Karpas-422 (cell line): Measurements from ENCODE around the gene FCMR. TPM values are rescaled to one million over a fixed set of nuclear protein-coding genes. Genes with fewer than 3 reads are reported as not detected.

ENCODE experiments used
- DNase-seq: peaks from one replicate; pipeline ENCODE4 v3.0.0-alpha.2; 2015
- H2AFZ ChIP-seq: fragments of 200-600 bp; sonication (generic); 2 replicates; pipeline ENCODE4 v1.6.1; 2014; ENCODE audit warnings: antibody characterized with exemption, low read length, mixed read lengths
- H3K27ac ChIP-seq: fragments of 200-600 bp; sonication (generic); 2 replicates; pipeline ENCODE4 v1.5.1; 2014; ENCODE audit warnings: mild to moderate bottlenecking, low read length, moderate library complexity
- H3K27me3 ChIP-seq: fragments of 200-600 bp; sonication (generic); 2 replicates; pipeline ENCODE4 v1.6.1; 2014; ENCODE audit warnings: low read length, mixed read lengths
- H3K36me3 ChIP-seq: fragments of 200-600 bp; sonication (generic); 2 replicates; pipeline ENCODE4 v1.6.1; 2014; ENCODE audit warnings: low read length, mixed read lengths; ENCODE audit not compliant: insufficient read depth
- H3K4me1 ChIP-seq: fragments of 200-600 bp; sonication (generic); 2 replicates; pipeline ENCODE4 v1.6.1; 2014; ENCODE audit warnings: mild to moderate bottlenecking, low read length, mixed read lengths
- H3K4me2 ChIP-seq: fragments of 200-600 bp; sonication (generic); 2 replicates; pipeline ENCODE4 v1.6.1; 2014; ENCODE audit warnings: low read length, low read depth, mild to moderate bottlenecking; ENCODE audit not compliant: poor library complexity, severe bottlenecking
- H3K4me3 ChIP-seq: fragments of 200-600 bp; sonication (generic); 2 replicates; pipeline ENCODE4 v1.5.1; 2014; ENCODE audit warnings: mild to moderate bottlenecking, antibody characterized with exemption, low read length, mixed read lengths
- H3K79me2 ChIP-seq: fragments of 200-600 bp; sonication (generic); 2 replicates; pipeline ENCODE4 v1.6.1; 2014; ENCODE audit warnings: mild to moderate bottlenecking, low read length, mixed read lengths
- H3K9ac ChIP-seq: fragments of 200-600 bp; sonication (generic); 2 replicates; pipeline ENCODE4 v1.6.0; 2014; ENCODE audit warnings: low read length
- H3K9me2 ChIP-seq: fragments of 200-600 bp; sonication (generic), shearing (Covaris generic); replicated peaks from 2 replicates; pipeline ENCODE4 v1.6.0; 2014; ENCODE audit warnings: mild to moderate bottlenecking, low read length, moderate library complexity; ENCODE audit not compliant: insufficient read depth
- H3K9me3 ChIP-seq: fragments of 300-700, 200-600 bp; sonication (generic); 2 replicates; pipeline ENCODE4 v1.6.1; 2014; ENCODE audit warnings: low read length, mixed read lengths
- H4K20me1 ChIP-seq: fragments of 200-600 bp; sonication (generic); 2 replicates; pipeline ENCODE4 v1.6.1; 2014; ENCODE audit warnings: mild to moderate bottlenecking, antibody characterized with exemption, low read length, low read depth; ENCODE audit not compliant: insufficient read depth
- total RNA-seq: library from RNA; depleted of rRNA; stranded (reverse); fragments of >200 nt; shearing (Covaris generic); gene quantifications from 2 replicates; pipeline ENCODE4 v1.2.3, GENCODE V29; 2014; ENCODE audit warnings: low replicate concordance

The FCMR gene
- total RNA-seq, 1 experiment from 2014 or later: not detected

GRCh38 chr1:206890125-206891060 is 31.3 kb downstream of the FCMR start:
- no peak overlapping the region for H3K4me3 ChIP-seq
- DNase-seq: no peak
- H3K27ac ChIP-seq: no peak overlapping the region
- H3K9ac ChIP-seq: no peak overlapping the region
- no peak overlapping the region for H3K4me2 ChIP-seq
- no peaks in the 10 kb centered on the region for H4K20me1 ChIP-seq
- no peaks in the 10 kb centered on the region for H3K4me1 ChIP-seq
- H3K36me3 ChIP-seq: no peaks in the 10 kb centered on the region
- no peaks in the 10 kb centered on the region for H3K27me3 ChIP-seq
- no peak overlapping the region for H2AFZ ChIP-seq
- no peaks in the 10 kb centered on the region for H3K9me3 ChIP-seq
- H3K79me2 ChIP-seq: no peaks in the 10 kb centered on the region
- no peaks in the 10 kb centered on the region for H3K9me2 ChIP-seq

- Histone ChIP-seq H3K9me3 (no peaks in the 10 kb centered on the region), H3K9ac (no peak overlapping the region), H4K20me1 (no peaks in the 10 kb centered on the region), H2AFZ (no peak overlapping the region), H3K4me3 (no peak overlapping the region), H3K4me1 (no peaks in the 10 kb centered on the region), H3K36me3 (no peaks in the 10 kb centered on the region), H3K9me2 (no peaks in the 10 kb centered on the region), H3K79me2 (no peaks in the 10 kb centered on the region), H3K27ac (no peak overlapping the region), H3K4me2 (no peak overlapping the region), H3K27me3 (no peaks in the 10 kb centered on the region)
- no peak for DNase-seq
Measured at GRCh38 chr1:206887701-206888100, 34.0 kb downstream of the FCMR start.

GRCh38 chr1:206886831-206887230 is 34.9 kb downstream of the FCMR start:
- no peaks in the 10 kb centered on the region for H4K20me1 ChIP-seq
- no peak for DNase-seq

GRCh38 chr1:206885341-206886060 is 36.2 kb downstream of the FCMR start:
- H3K9me2 ChIP-seq: no peaks in the 10 kb centered on the region
- H3K79me2 ChIP-seq: no peaks in the 10 kb centered on the region
- no peak overlapping the region for H2AFZ ChIP-seq
- no peak overlapping the region for H3K4me3 ChIP-seq
- H3K27me3 ChIP-seq: no peaks in the 10 kb centered on the region
- DNase-seq: no peak
- no peaks in the 10 kb centered on the region for H3K36me3 ChIP-seq
- H3K4me1 ChIP-seq: no peaks in the 10 kb centered on the region
- H3K9ac ChIP-seq: no peak overlapping the region
- no peak overlapping the region for H3K27ac ChIP-seq
- H4K20me1 ChIP-seq: no peaks in the 10 kb centered on the region
- H3K9me3 ChIP-seq: no peaks in the 10 kb centered on the region
- H3K4me2 ChIP-seq: no peak overlapping the region

More at GRCh38 chr1:206886831-206887230, 34.9 kb downstream of the FCMR start:
- H3K27ac ChIP-seq: no peak overlapping the region
- H3K79me2 ChIP-seq: no peaks in the 10 kb centered on the region
- H3K9ac ChIP-seq: no peak overlapping the region
- no peaks in the 10 kb centered on the region for H3K27me3 ChIP-seq
- H2AFZ ChIP-seq: no peak overlapping the region
- no peaks in the 10 kb centered on the region for H3K9me3 ChIP-seq
- H3K9me2 ChIP-seq: no peaks in the 10 kb centered on the region
- H3K4me2 ChIP-seq: no peak overlapping the region
- no peaks in the 10 kb centered on the region for H3K36me3 ChIP-seq
- H3K4me1 ChIP-seq: no peaks in the 10 kb centered on the region
- H3K4me3 ChIP-seq: no peak overlapping the region

- Histone ChIP-seq H3K36me3 (no peaks in the 10 kb centered on the region), H3K4me2 (no peak overlapping the region), H2AFZ (no peak overlapping the region), H3K79me2 (no peaks in the 10 kb centered on the region), H3K4me1 (no peaks in the 10 kb centered on the region), H3K27ac (no peak overlapping the region), H4K20me1 (no peaks in the 10 kb centered on the region), H3K9ac (no peak overlapping the region), H3K9me2 (no peaks in the 10 kb centered on the region), H3K4me3 (no peak overlapping the region), H3K9me3 (peaks cover 4% of the 10 kb centered on the region; the same call in 1 of the 2 replicates), H3K27me3 (no peaks in the 10 kb centered on the region)
- DNase-seq: no peak
Measured at GRCh38 chr1:206883876-206884275, 37.9 kb downstream of the FCMR start.

GRCh38 chr1:206883160-206883559 is 38.6 kb downstream of the FCMR start:
- no peak overlapping the region for H2AFZ ChIP-seq
- no peak for DNase-seq
- H3K4me2 ChIP-seq: no peak overlapping the region
- H3K4me3 ChIP-seq: no peak overlapping the region
- no peaks in the 10 kb centered on the region for H3K9me2 ChIP-seq
- H3K9ac ChIP-seq: no peak overlapping the region
- H3K27ac ChIP-seq: no peak overlapping the region
- no peaks in the 10 kb centered on the region for H3K36me3 ChIP-seq
- no peaks in the 10 kb centered on the region for H3K4me1 ChIP-seq
- H3K9me3 ChIP-seq: peaks cover 9% of the 10 kb centered on the region
- H4K20me1 ChIP-seq: no peaks in the 10 kb centered on the region
- no peaks in the 10 kb centered on the region; the same call in 1 of the 2 replicates for H3K27me3 ChIP-seq
- H3K79me2 ChIP-seq: no peaks in the 10 kb centered on the region

- Histone ChIP-seq H3K79me2 (no peaks in the 10 kb centered on the region), H4K20me1 (no peaks in the 10 kb centered on the region), H3K4me1 (no peaks in the 10 kb centered on the region), H2AFZ (no peak overlapping the region), H3K4me2 (no peak overlapping the region), H3K9me3 (peaks cover 12% of the 10 kb centered on the region), H3K27ac (no peak overlapping the region), H3K9ac (no peak overlapping the region), H3K4me3 (no peak overlapping the region), H3K9me2 (no peaks in the 10 kb centered on the region), H3K27me3 (no peaks in the 10 kb centered on the region; the same call in 1 of the 2 replicates), H3K36me3 (no peaks in the 10 kb centered on the region)
- DNase-seq: no peak
Measured at GRCh38 chr1:206882555-206882954, 39.2 kb downstream of the FCMR start.

GRCh38 chr1:206880314-206880713 is 41.4 kb downstream of the FCMR start:
- Histone ChIP-seq H3K36me3 (no peaks in the 10 kb centered on the region), H3K4me1 (no peaks in the 10 kb centered on the region), H2AFZ (no peak overlapping the region), H3K9ac (no peak overlapping the region), H3K9me2 (no peaks in the 10 kb centered on the region), H3K4me3 (no peak overlapping the region), H3K79me2 (no peaks in the 10 kb centered on the region), H3K27me3 (peaks cover 4% of the 10 kb centered on the region; the same call in 1 of the 2 replicates), H3K27ac (no peak overlapping the region), H4K20me1 (no peaks in the 10 kb centered on the region), H3K4me2 (no peak overlapping the region), H3K9me3 (peaks cover 20% of the 10 kb centered on the region)
- DNase-seq: no peak
